Measurements from ENCODE around the gene MRPL40.

DNA sequence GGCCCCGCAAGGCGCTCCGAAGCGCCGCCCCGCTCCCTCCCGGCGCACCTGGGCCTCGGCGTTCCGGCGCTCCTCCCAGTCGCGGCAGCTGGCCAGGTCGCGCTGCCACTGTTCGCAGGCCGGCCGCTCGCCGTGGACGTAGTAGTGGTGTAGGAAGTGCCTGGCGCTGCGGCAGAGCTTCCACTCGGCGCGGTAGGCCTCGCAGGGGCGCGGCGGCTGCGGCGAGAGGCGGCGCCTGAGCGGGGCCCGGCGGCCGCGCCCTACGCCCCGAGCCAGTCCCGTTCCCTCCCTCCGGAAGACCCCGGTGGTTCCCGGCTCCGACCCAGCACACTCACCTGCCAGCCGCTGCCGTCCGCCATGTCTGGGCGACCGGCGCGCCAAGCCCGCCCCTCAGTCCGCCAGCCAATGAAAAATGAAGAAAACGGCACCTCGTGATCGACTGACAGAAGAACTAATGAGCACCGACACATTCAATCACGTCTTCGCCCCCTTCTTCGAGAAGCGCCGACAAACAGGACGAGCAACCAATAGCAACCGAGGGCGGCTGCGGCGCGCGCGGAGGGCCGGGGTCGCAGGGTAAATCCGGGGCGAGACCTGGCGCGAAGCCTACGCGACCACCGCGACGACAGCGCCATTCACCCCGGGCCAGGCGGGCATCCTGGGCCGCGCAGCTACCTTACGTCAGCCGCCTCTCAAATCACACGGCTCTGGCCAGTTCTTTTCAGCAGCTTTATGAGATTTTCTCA lies 15.2 kb downstream of the MRPL40 start, which contains the start of gene C22orf39:
- TF ChIP-seq POLR2A (IDR thresholded peaks at IDR 0.05) = peak in 1 of 2 donors; percentile 62
- TF ChIP-seq, protein P1, sequence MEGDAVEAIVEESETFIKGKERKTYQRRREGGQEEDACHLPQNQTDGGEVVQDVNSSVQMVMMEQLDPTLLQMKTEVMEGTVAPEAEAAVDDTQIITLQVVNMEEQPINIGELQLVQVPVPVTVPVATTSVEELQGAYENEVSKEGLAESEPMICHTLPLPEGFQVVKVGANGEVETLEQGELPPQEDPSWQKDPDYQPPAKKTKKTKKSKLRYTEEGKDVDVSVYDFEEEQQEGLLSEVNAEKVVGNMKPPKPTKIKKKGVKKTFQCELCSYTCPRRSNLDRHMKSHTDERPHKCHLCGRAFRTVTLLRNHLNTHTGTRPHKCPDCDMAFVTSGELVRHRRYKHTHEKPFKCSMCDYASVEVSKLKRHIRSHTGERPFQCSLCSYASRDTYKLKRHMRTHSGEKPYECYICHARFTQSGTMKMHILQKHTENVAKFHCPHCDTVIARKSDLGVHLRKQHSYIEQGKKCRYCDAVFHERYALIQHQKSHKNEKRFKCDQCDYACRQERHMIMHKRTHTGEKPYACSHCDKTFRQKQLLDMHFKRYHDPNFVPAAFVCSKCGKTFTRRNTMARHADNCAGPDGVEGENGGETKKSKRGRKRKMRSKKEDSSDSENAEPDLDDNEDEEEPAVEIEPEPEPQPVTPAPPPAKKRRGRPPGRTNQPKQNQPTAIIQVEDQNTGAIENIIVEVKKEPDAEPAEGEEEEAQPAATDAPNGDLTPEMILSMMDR (IDR thresholded peaks at IDR 0.05) = no peak
- peak; percentile 74 to 83 for TF ChIP-seq POLR2AphosphoS5 (IDR thresholded peaks at IDR 0.05; ENCODE audit: insufficient read depth in 1 of 2, low read depth in 1 of 2)

Measured in vagina (tissue), 2 donors.